HG03095 (cell line): Measurements from ENCODE around the gene SORCS2.

Source experiments
- ATAC-seq: cut with Tn5 transposase; IDR thresholded peaks from one replicate; pipeline ENCODE4 v1.9.1; 2021; ENCODE audit warnings: moderate library complexity; ENCODE audit not compliant: unreplicated experiment

The SORCS2 gene

GRCh38 chr4:7652451-7652881 lies 460.1 kb downstream of the SORCS2 start:
- no peak for ATAC-seq

- no peak for ATAC-seq
These were observed 460.6 kb downstream of the SORCS2 start for GRCh38 chr4:7652906-7653305.

- ATAC-seq, result no peak
These were observed 461.4 kb downstream of the SORCS2 start for GRCh38 chr4:7653510-7654369.

- no peak for ATAC-seq
These were observed 462.5 kb downstream of the SORCS2 start for GRCh38 chr4:7654550-7655445.

DNA sequence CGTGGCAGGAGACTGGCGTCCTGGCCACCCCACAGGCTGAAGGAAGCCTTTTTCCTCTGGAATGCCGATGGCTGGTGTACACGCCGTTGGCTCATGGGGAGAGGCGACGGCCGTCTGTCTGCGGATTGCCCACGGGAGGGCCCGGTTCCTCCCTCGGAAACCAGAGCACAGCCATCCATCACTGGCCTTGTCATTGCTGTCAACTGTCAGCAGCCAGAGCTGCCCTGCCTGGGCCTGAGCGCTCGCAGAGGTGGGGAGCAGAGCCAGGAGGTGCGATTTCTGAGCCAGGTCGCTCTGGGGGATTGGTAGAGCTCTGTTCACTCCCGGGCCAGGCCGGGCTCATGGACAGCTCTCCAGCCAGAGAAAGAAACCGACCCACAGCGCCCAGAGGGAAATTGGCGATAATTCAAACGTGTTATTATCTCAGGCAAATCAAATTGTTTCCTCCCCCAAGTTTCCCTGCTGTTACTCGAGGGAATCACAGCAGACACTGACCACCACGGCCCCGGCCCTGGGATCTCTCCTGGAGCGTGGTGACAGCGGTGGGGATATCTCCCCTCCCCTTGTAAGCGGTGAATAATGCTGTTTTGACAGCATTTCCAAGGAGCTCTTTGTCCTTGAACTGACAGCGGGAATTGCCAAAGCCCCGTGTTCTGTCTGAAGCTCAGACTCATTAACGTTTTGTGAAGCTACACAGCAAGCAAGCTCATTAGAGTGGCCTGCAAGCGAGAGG lies 463.3 kb downstream of the SORCS2 start:
- no peak for ATAC-seq

GRCh38 chr4:7656244-7656800 lies 464.0 kb downstream of the SORCS2 start:
- no peak for ATAC-seq

DNA sequence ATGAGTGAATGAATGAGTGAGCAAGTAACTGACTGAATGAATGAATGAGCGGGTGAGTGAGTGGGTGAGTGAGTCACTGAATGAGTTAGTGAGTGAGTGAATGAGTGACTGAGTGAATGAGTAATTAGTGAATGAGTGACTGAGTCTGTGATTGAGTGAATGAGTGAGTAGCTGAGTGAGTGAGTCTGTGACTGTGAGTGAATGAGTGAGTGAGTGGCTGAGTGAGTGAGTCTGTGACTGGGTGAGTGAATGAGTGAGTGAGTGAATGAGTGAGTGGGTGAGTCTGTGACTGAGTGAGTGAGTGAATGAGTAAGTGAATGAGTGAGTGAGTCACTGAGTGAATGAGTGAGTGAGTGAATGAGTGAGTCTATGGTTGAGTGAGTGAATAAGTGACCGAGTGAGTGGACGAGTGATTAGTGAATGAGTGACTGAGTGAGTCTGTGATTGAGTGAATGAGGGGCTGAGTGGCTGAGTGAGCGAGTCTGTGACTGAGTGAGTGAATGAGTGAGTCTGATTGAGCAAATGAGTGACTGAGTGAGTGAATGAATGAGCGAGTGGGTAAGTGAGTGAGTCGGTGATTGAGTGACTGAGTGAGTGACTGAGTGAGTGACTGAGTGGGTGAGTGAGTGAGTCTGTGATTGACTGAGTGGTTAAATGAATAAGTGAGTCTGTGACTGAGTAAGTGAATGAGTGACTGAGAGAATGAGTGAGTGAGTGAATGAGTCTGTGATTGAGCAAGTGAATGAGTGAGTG lies 465.4 kb downstream of the SORCS2 start:
- ATAC-seq, result no peak

DNA sequence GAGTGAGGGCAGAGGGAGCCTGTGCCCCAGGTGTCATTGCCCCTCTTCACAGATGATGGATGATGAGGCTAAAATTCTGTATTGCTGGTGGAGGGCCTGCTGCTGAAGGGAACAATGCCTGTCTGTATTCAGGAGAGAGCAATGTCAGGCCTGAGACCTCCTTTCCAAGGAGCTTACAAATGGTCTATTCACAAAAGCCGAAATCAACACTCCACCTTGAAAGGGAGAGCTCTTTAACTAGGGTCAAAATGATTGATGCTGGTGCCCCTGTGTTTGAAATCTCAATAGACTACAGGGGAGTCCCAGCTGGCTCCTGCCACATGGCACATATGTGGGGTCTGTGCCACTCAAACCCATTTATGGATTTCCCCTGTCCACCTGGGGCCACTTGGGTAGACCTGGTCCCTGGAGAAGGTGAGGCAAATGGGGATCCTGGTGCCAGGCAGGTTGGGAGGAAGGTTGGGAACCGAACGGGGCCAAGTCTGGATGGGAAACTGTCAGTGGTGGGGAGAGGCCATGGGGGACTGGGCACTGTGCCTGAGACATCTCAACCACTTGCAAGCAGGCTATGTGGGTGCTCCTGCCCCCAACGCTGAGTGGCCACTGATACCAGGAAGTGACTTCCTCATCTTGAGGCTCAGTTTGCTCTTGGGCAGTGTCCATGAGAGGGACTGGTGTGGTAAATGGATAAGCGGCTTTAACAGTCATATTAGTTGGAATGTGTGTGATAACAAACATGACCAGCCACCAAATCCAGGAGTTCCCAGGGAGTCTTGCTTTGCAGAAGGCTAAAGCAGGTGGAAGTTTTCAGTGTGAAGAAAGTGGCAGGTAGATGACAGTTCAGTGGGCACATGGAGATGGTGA lies 466.2 kb downstream of the SORCS2 start:
- no peak for ATAC-seq

DNA sequence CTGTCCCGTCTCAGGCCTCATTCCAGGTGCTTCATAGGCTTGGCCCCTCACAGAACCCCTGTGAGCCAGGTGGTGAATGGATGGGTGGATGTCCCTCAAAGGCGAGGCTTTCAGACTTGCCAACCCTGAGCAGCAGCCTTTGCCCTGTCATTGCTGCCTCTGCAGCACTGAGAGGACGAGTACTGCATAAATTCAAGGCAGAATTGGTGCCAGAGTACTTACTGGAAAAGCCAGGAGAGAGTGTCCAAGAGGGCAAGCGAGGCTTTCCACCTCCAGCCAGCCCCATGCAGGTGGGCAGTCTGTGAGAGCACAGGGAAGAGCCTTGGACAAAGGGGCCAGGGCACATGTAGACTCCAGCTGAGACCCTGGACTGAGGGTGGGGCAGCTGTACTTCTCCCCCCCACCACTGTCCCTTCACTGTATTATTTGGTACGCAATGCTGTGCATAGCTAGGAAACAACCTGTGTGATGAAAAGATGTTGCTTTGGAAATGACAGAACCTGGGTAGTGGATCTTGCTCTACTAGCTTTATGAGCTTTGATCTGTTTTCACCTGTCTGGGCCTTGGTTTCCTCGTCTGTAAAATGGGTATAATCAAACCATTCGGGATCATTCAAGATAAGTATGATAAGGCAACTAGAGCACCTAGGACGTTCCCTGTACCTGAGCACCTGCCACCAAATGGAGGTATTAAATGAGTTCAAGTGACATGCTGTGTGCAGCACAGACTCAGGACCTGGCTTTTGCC lies 467.3 kb downstream of the SORCS2 start:
- ATAC-seq, result no peak

DNA sequence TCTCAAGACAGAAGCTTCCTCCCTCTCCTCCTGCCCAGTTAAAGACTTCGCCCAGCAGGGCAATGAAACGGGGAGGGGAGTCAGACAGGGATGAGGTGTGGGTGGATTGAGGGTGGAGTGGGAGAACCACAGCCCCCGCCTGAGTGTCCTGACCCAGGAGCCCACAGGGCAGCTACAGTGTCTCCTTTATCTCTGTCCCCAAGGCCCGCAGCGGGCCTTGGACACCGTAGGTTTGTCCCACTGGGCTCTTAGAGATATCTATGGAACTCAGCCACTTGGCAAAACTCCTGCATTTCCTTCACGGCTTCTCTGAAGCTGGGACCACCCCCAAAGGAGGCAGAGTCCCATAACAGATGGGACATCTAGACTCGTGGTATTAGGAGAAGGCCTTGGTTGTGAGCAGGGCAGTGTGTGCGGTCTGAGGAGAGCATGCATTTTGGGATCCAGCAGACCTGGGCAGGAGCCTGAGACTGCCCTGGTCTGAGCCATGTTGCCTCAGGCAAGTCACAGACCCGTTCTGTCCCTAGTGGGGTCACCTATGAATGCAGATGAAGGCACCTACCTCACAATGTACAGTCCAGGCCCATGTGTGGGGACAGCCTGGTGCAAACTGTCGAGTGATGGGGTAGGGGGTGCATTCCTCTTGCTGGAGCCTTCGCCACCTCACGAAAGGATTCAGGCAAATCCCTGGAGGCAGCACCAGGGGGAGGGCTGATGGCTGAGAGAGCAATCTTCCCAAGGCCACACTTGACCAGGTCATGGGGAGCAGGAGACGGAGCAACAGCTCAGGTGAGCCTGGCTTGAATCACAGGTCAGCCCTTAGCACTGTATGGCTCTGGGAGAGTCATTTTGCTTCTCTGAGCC lies 468.1 kb downstream of the SORCS2 start:
- no peak for ATAC-seq

DNA sequence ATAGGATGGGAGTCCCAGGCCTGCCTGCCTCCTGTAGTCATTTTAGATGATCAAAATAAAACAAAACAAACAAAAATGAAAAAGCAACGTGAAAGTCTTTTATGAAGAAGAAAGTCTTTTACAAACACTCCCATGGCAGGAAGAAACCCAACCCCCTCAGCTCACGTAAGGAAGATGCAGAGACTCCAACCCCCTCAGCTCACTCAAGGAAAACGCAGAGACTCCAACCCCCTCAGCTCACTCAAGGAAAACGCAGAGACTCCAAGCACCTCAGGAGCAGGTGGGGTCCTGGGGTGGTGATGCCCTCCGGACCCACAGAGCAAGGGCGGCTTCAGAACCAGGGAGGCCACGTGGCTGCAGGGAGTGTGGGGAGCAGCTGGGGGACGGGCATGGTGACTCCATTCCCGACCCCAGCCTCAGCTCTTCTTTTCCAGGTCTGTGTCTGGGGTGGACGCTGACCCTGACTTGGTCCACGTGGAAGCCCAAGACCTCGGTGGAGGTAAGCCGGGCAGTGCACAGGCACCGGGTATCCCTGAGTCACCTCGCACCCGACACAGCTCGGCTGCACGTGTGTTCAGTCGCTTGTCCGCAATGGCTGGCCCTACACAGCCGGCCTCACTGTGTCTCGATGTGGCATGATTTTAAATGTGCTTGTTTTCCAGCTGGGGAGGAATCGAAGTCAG lies 468.9 kb downstream of the SORCS2 start:
- ATAC-seq, result no peak

- ATAC-seq, result no peak
These were observed 469.6 kb downstream of the SORCS2 start for GRCh38 chr4:7661846-7662506.

GRCh38 chr4:7662507-7662846 lies 470.1 kb downstream of the SORCS2 start:
- ATAC-seq, result no peak

GRCh38 chr4:7663075-7663541 lies 470.8 kb downstream of the SORCS2 start:
- no peak for ATAC-seq

DNA sequence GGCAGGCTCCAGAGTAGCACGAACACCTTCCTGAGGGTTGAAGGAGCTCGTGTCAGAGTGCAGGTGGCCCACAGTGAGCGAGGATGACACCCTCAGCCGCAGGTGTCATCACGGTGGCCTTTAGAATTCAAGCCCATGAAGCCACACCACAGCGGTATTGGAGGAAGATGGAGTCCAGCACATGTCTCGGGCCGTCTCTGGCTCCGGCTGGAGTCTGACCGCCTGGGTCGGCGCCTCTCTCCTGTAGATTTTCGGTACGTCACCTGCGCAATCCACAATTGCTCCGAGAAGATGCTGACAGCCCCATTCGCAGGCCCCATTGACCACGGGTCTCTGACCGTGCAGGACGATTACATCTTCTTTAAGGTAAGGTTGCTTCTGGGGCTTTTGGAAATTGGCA lies 471.8 kb downstream of the SORCS2 start:
- ATAC-seq, result no peak

DNA sequence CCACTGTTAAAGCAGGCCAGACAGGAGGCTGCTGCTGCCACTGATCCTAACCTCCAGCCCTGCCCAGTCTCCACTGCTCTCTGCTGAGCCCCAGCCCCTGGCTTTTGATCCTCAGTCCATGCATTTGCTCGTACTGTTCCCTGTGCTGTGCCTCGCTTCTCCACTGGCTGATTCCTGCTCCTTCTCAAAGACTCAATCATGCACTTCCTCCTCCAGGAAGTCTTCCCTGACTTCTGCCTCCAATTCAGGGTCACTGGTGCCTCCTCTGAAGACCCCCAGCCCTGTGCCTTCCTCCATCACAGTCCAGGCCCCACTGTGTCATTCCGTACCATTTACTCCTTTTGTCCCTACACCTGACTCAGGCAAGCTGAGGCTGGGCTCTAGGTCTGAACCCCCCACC lies 473.0 kb downstream of the SORCS2 start:
- ATAC-seq, result no peak
